ENCODE results near the gene MKLN1. TPM values are rescaled to one million over a fixed set of nuclear protein-coding genes. Genes with fewer than 3 reads are reported as not detected.

MKLN1 gene
- polyA plus RNA-seq, 2 of the 4 experiments (the other 2 are of a cell fraction), result 39.6 to 84.5 TPM

- ChIA-PET POLR2A (no interaction called here), CTCF (no interaction called here)
- Histone ChIP-seq H3K4me2 (no peak overlapping the region), H3K27ac (no peak overlapping the region), H3K9me3 (peaks cover 5% of the 10 kb centered on the region; the same call in 1 of the 3 replicates), H3K4me3 (no peak overlapping the region), H3K4me1 (peaks cover 9% of the 10 kb centered on the region; the same call in 1 of the 3 replicates)
- WGBS (ENCODE audit: missing lambda C conversion rate), result 91% methylated on average over 4 of the region's 4 CpGs
- DNase-seq (ENCODE audit: low read depth in 1 of 2, low spot score in 1 of 2) (no peak), ATAC-seq (no peak), FAIRE-seq (no peak)
- TF ChIP-seq ATOH8 (CRISPR knock-in tag; IDR thresholded peaks at IDR 0.05; ENCODE audit: low read depth) (no peak), HOXB5 (CRISPR knock-in tag; IDR thresholded peaks at IDR 0.05) (no peak), FOSL2 (IDR thresholded peaks at IDR 0.05) (no peak), FOSL2 (CRISPR knock-in tag; IDR thresholded peaks at IDR 0.05) (no peak), HES2 (IDR thresholded peaks at IDR 0.05) (no peak), BCL3 (IDR thresholded peaks at IDR 0.05) (no peak), POLR2A (IDR thresholded peaks at IDR 0.05; ENCODE audit: low read length) (no peak), NPAS2 (CRISPR knock-in tag; IDR thresholded peaks at IDR 0.05; ENCODE audit: borderline replicate concordance) (no peak), E2F6 (IDR thresholded peaks at IDR 0.05; ENCODE audit: borderline replicate concordance, low read depth) (no peak), MYC (IDR thresholded peaks at IDR 0.05; ENCODE audit: borderline replicate concordance, low read length) (no peak), POLR2AphosphoS2 (conservative IDR thresholded peaks at IDR 0.05; ENCODE audit: low read length) (no peak), KDM5A (IDR thresholded peaks at IDR 0.05) (no peak), KDM1A (IDR thresholded peaks at IDR 0.05; ENCODE audit: low read depth) (no peak), ZC3H11A (IDR thresholded peaks at IDR 0.05) (no peak), ESRRA (IDR thresholded peaks at IDR 0.05; ENCODE audit: borderline replicate concordance, low read length) (no peak), BHLHE40 (IDR thresholded peaks at IDR 0.05; ENCODE audit: low read depth, low read length) (no peak), CEBPB (IDR thresholded peaks at IDR 0.05) (no peak), ELK1 (IDR thresholded peaks at IDR 0.05; ENCODE audit: low read depth, low read length) (no peak), FOSB (CRISPR knock-in tag; IDR thresholded peaks at IDR 0.05) (no peak)
These were observed 143.8 kb downstream of the MKLN1 start for GRCh38 chr7:131471250-131472004.

GRCh38 chr7:131476740-131477139 lies 149.1 kb downstream of the MKLN1 start:
- peaks cover 36% of the 10 kb centered on the region for H3K4me1 ChIP-seq
- no peak overlapping the region for H3K4me2 ChIP-seq
- TF ChIP-seq JUN (IDR thresholded peaks at IDR 0.05) (no peak), FOXS1 (CRISPR knock-in tag; IDR thresholded peaks at IDR 0.05) (no peak), FOSB (CRISPR knock-in tag; IDR thresholded peaks at IDR 0.05) (no peak), PBX3 (IDR thresholded peaks at IDR 0.05) (no peak), FOSL2 (IDR thresholded peaks at IDR 0.05) (no peak), FOSL2 (CRISPR knock-in tag; IDR thresholded peaks at IDR 0.05) (no peak), RAD21 (conservative IDR thresholded peaks at IDR 0.05 in 1 of 2, IDR thresholded peaks at IDR 0.05 in 1 of 2) (no peak), BCL3 (IDR thresholded peaks at IDR 0.05) (no peak), HEYL (CRISPR knock-in tag; IDR thresholded peaks at IDR 0.05) (no peak), CHD4 (IDR thresholded peaks at IDR 0.05; ENCODE audit: borderline replicate concordance) (no peak), MAX (IDR thresholded peaks at IDR 0.05) (no peak)
- ATAC-seq (no peak), DNase-seq (ENCODE audit: low read depth in 1 of 2, low spot score in 1 of 2) (no peak), FAIRE-seq (peak; percentile 28)
- H3K4me3 ChIP-seq, result no peak overlapping the region
- WGBS (ENCODE audit: missing lambda C conversion rate), result 93% methylated on average over 2 of the region's 2 CpGs
- CTCF ChIA-PET, result no interaction called here
- peaks cover 5% of the 10 kb centered on the region; the same call in 1 of the 3 replicates for H3K9me3 ChIP-seq
- POLR2A ChIA-PET, result no interaction called here
- H3K27ac ChIP-seq, result no peak overlapping the region
